Small intestine (tissue), 7 donors: ENCODE data around the gene IL17RB. TPM values are rescaled to one million over a fixed set of nuclear protein-coding genes. Genes with fewer than 3 reads are reported as not detected.

ENCODE experiments used
- DNase-seq, 2 donors: peaks; one replicate each; pipeline versions ENCODE4 v3.0.0 to v3.0.0-alpha.2; 2013
- FAIRE-seq: peaks from 2 replicates; lab custom pipeline; 2012; peaks lifted over from hg19 to GRCh38; lab: Jason Lieb, UNC
- H3K27ac ChIP-seq, 3 donors: one replicate each; pipeline ENCODE4 v1.5.1; 2013; ENCODE audit warnings: low read length in 2 of 3, mild to moderate bottlenecking in 2 of 3, control low read depth in 1 of 3, inconsistent platforms in 1 of 3, low read depth in 1 of 3, moderate library complexity in 1 of 3
- H3K27me3 ChIP-seq, 3 donors: one replicate each; pipeline ENCODE4 v1.6.1; 2013; ENCODE audit warnings: low read length in 3 of 3, inconsistent platforms in 1 of 3; ENCODE audit not compliant: control insufficient read depth in 3 of 3, insufficient read depth in 3 of 3
- H3K36me3 ChIP-seq, 3 donors: one replicate each; pipeline ENCODE4 v1.6.1; 2013; ENCODE audit warnings: low read length in 3 of 3, inconsistent platforms in 1 of 3, low read depth in 1 of 3, mild to moderate bottlenecking in 1 of 3, moderate library complexity in 1 of 3; ENCODE audit not compliant: control insufficient read depth in 3 of 3, insufficient read depth in 2 of 3
- H3K4me1 ChIP-seq, 3 donors: one replicate each; pipeline ENCODE4 v1.6.1; 2013; ENCODE audit warnings: low read length in 2 of 3, inconsistent platforms in 1 of 3, low read depth in 1 of 3, mild to moderate bottlenecking in 1 of 3, moderate library complexity in 1 of 3; ENCODE audit not compliant: control insufficient read depth in 3 of 3, insufficient read depth in 2 of 3
- H3K4me3 ChIP-seq, 3 donors: one replicate each; pipeline ENCODE4 v1.5.1; 2013; ENCODE audit warnings: low read length in 3 of 3, control low read depth in 1 of 3, inconsistent platforms in 1 of 3, low read depth in 1 of 3, mild to moderate bottlenecking in 1 of 3, moderate library complexity in 1 of 3
- H3K9me3 ChIP-seq, 2 donors: one replicate each; pipeline ENCODE4 v1.6.1; 2013; ENCODE audit warnings: low read depth in 1 of 2, low read length in 1 of 2; ENCODE audit not compliant: control insufficient read depth in 2 of 2, insufficient read depth in 1 of 2
- WGBS, 3 donors: extraction: QIAGEN DNeasy Blood & Tissue Kit; methylation state at CpG; one replicate each; pipeline ENCODE4 v1.1.7; 2013; 5-methylcytosine and 5-hydroxymethylcytosine counted together
- polyA plus RNA-seq, 4 donors: library from polyadenylated mRNA; stranded (reverse) in 3 of 4; unstranded in 1 of 4; fragments of 200-250 nt in 3 of 4; fragments of 120-200 nt in 1 of 4; gene quantifications; one replicate each; pipeline versions ENCODE4 v1.2.1 to v1.2.3, GENCODE V29; 2013
- donor health status: healthy with polysubstance abuse.
- donor health status: control.
- donor health status: control.
- donor health status: Bipolar disorder and iron deficiency.
- donor health status: healthy.

IL17RB gene
- polyA plus RNA-seq, 4 donors = 2.4 to 14.7 (median 9.8) TPM

DNA sequence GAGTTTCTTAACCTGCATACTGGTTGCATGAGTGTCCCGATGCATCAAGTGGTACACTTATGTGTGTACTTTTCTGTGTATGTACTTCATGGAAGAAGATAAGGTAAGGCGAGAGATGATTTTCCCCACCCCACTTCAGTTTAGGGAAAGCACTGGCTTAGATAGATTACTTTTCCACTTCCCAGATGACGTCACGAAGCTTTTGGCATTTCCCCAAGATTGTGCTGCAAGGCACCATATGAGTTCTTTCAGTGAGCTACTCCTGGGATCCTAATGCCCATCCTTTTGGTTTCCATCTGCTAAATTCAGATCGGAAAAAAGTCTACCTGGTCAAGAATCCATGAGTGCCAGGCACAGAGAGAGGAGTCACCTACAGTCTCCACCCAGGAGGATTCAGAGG, 4.5 kb downstream of the IL17RB start:
- Histone ChIP-seq H3K27me3 (peaks cover 0 to 3% (median 0%) of the 10 kb centered on the region in 3 donors), H3K4me1 (peaks cover 0 to 8% (median 0%) of the 10 kb centered on the region in 3 donors), H3K4me3 (no peak overlapping the region), H3K36me3 (peaks cover 0 to 8% (median 0%) of the 10 kb centered on the region in 3 donors), H3K9me3 (no peaks in the 10 kb centered on the region), H3K27ac (no peak overlapping the region)
- WGBS, 3 donors = 55 to 68% (median 67%) methylated on average over 5 of the region's 5 CpGs
- FAIRE-seq (no peak), DNase-seq (no peak)

DNA sequence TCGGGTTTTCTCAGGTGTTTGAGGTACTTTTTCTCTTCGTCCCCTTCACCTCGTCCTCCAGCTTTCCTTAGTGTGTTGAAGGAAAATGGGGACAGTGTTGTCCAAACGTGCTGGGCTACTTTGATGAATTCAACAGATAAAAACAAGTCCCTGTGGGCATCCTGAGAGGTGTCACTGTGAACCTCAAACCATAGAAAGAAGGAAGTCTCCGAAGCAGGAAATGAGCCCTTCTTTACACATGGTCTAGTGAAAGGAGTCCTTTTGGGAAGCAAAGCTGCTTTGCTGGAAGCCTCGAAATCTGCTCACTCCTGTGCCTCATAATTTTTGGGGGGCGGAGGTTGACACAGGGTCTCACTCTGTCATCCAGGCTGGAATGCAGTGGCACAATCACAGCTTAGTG, 10.6 kb downstream of the IL17RB start:
- Histone ChIP-seq H3K4me1 (no peaks in the 10 kb centered on the region), H3K4me3 (no peak overlapping the region), H3K27ac (no peak overlapping the region), H3K36me3 (peaks cover 4 to 33% (median 6%) of the 10 kb centered on the region in 3 donors), H3K9me3 (no peaks in the 10 kb centered on the region), H3K27me3 (no peaks in the 10 kb centered on the region)
- FAIRE-seq (no peak), DNase-seq (no peak)
- 64 to 73% (median 72%) methylated on average over 7 of the region's 7 CpGs for WGBS, 3 donors

DNA sequence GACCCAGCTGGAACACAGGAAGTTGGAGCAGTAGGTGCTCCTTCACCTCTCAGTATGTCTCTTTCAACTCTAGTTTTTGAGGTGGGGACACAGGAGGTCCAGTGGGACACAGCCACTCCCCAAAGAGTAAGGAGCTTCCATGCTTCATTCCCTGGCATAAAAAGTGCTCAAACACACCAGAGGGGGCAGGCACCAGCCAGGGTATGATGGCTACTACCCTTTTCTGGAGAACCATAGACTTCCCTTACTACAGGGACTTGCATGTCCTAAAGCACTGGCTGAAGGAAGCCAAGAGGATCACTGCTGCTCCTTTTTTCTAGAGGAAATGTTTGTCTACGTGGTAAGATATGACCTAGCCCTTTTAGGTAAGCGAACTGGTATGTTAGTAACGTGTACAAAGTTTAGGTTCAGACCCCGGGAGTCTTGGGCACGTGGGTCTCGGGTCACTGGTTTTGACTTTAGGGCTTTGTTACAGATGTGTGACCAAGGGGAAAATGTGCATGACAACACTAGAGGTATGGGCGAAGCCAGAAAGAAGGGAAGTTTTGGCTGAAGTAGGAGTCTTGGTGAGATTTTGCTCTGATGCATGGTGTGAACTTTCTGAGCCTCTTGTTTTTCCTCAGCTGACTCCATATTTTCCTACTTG, 11.9 kb downstream of the IL17RB start:
- Histone ChIP-seq H3K27me3 (no peaks in the 10 kb centered on the region), H3K4me3 (no peak overlapping the region), H3K9me3 (no peaks in the 10 kb centered on the region), H3K36me3 (peaks cover 6 to 35% (median 7%) of the 10 kb centered on the region in 3 donors), H3K27ac (no peak overlapping the region), H3K4me1 (no peaks in the 10 kb centered on the region)
- FAIRE-seq (no peak), DNase-seq (no peak)
- WGBS, 3 donors = 84 to 86% (median 85%) methylated on average over 7 of the region's 7 CpGs

DNA sequence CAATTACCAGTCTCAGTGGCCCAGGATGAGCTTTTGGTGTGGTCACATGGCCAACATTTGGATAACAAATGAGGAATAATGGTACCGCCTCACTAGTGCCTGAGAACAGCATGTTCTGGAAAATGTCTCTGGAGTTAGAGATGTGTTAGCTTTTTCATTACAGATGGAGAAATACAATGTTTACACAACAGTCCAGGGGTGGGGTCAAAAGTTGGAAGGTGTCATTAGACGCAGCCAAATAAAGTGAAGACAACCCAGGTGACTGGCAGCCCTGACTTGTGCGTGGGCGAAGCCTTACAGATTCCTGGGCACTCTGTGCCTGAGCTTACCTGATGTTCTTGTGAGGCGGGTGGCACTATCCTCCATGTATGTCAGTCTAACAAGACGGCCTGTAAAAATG, 12.8 kb downstream of the IL17RB start:
- no peak for FAIRE-seq
- Histone ChIP-seq H3K9me3 (no peaks in the 10 kb centered on the region), H3K36me3 (peaks cover 6 to 38% (median 9%) of the 10 kb centered on the region in 3 donors), H3K4me1 (no peaks in the 10 kb centered on the region), H3K27me3 (no peaks in the 10 kb centered on the region), H3K4me3 (no peak overlapping the region), H3K27ac (no peak overlapping the region)
- 86 to 93% (median 89%) methylated on average over 6 of the region's 6 CpGs for WGBS, 3 donors
- DNase-seq = no peak

DNA sequence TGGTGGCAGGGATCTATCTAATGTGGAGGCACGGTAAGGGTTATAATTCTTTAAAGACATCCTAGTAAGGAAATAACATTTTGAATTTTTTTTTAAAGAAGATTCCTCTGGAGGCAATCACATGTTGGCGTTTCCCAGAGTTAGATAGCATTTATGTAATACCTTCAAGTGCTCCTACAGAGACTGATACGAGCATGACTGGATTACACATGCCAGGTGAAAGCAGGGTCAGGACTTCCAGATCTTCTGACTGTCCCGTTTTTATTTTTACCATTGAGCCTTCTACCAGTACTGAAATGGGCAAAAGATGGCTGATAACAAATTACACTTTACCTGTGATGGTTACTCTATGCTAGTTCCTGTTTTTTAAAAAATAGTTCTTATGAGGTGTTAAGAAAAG, 13.8 kb downstream of the IL17RB start:
- no peaks in the 10 kb centered on the region for H3K4me1 ChIP-seq
- H3K27me3 ChIP-seq = no peaks in the 10 kb centered on the region
- H3K36me3 ChIP-seq = peaks cover 12 to 46% (median 13%) of the 10 kb centered on the region in 3 donors
- H3K4me3 ChIP-seq = no peak overlapping the region
- no peak overlapping the region for H3K27ac ChIP-seq
- no peaks in the 10 kb centered on the region for H3K9me3 ChIP-seq
- DNase-seq (no peak), FAIRE-seq (no peak)
- WGBS, 3 donors = 86 to 90% (median 89%) methylated on average over 4 of the region's 4 CpGs

DNA sequence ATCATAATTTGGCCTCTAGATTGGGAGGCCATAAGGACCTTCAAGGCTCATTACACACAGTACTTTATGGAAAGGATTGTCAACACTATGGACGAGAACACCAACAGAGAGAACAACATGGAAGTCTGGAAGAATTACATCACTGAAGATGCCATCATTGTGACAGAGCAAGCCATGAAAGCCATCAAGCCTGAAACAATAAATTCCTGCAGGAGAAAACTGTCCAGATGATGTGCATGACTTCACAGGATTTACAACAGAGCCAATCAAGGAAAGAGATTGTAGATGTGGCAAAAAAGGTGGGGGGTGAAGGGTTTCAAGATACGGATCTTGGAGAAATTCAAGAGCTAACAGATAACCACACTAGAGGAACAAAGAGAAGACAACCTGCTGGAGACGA, 15.9 kb downstream of the IL17RB start:
- Histone ChIP-seq H3K4me3 (no peak overlapping the region), H3K27ac (no peak overlapping the region), H3K36me3 (peaks cover 12 to 41% (median 13%) of the 10 kb centered on the region in 3 donors), H3K27me3 (no peaks in the 10 kb centered on the region), H3K4me1 (no peaks in the 10 kb centered on the region), H3K9me3 (no peaks in the 10 kb centered on the region)
- DNase-seq (no peak), FAIRE-seq (no peak)
- WGBS, 3 donors = 92 to 96% (median 93%) methylated on average over 3 of the region's 3 CpGs

DNA sequence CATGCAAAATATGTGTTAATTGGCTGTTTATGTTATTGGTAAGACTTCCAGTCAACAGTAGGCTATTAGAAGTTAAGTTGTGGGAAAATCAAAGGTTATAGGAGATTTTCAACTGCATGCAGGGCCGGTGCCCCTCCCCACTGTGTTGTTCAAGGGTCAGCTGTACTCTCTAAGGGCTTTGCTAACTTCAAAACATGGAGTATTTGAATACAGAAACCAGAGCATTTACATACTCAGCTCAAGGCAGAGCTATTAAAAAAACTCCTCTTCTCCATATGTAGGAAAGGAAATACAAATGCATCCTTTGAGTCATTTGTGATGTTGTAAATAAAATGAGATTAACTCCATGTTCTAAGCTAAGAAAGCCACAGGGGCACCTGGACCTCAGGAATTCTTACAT, 16.8 kb downstream of the IL17RB start:
- H3K27ac ChIP-seq = no peak overlapping the region
- H3K9me3 ChIP-seq = no peaks in the 10 kb centered on the region
- H3K36me3 ChIP-seq = peaks cover 13 to 36% (median 14%) of the 10 kb centered on the region in 3 donors
- H3K27me3 ChIP-seq = no peaks in the 10 kb centered on the region
- FAIRE-seq = no peak
- no peaks in the 10 kb centered on the region for H3K4me1 ChIP-seq
- WGBS, 3 donors = 24 to 67% (median 39%) methylated on average over 1 of the region's 1 CpG
- DNase-seq = no peak
- no peak overlapping the region for H3K4me3 ChIP-seq

DNA sequence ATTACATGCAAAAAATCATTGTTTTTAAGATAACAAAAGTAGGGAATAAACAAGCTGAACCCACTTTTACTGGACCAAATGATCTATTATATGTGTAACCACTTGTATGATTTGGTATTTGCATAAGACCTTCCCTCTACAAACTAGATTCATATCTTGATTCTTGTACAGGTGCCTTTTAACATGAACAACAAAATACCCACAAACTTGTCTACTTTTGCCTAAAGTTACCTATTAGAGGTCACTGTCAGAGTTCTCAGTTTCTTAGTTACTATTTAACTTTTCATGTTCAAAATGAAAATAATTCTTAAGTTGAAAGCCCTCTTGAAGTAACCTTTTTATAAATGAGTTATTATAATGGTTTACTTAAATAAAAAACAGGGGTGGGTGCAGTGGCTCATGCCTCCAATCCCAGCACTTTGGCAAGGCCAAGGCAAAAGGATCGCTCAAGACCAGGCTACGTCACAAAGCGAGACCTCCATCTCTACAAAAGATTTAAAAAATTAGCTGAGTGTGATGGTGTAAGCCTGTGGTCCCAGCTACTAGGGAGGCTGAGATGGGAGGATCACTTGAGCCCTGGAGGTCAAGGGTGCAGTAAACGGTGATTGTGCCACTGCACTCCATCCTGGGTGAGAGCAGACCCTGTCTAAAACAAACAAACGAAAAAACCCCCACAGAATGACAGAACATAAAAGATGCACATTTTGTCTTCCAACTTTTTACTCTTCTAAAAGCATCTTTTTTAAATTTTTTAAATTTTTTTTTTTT, 19.5 kb downstream of the IL17RB start:
- no peaks in the 10 kb centered on the region for H3K4me1 ChIP-seq
- no peak overlapping the region for H3K27ac ChIP-seq
- no peak overlapping the region for H3K4me3 ChIP-seq
- H3K36me3 ChIP-seq = peaks cover 9 to 33% (median 16%) of the 10 kb centered on the region in 3 donors
- FAIRE-seq (no peak), DNase-seq (no peak)
- no peaks in the 10 kb centered on the region for H3K27me3 ChIP-seq
- 89 to 92% (median 90%) methylated on average over 5 of the region's 5 CpGs for WGBS, 3 donors
- no peaks in the 10 kb centered on the region for H3K9me3 ChIP-seq
